ENCODE data around the gene MCF2L. TPM values are rescaled to one million over a fixed set of nuclear protein-coding genes. Genes with fewer than 3 reads are reported as not detected.

The MCF2L gene
- total RNA-seq, 4 donors from 2014 or later: 18.4 to 173 (median 57.6) TPM

DNA sequence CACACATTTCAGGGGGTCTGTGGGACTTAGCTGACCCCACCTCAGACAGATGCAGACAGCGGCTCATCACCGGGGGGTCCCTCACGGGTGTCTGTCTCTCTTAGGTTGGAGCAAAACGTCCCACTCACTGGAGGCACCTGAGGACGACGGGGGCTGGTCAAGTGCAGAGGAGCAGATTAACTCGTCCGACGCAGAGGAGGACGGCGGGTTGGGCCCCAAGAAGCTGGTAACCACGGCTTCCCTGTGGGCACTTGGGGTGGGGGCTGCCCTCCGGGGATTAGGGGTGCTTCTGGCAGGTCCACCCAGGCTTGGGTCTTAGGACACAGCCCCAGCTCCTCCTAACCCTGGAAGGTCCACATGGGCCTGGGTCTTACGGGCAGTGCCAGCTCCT is 125.4 kb downstream of the MCF2L start:
- TF ChIP-seq, protein P1, sequence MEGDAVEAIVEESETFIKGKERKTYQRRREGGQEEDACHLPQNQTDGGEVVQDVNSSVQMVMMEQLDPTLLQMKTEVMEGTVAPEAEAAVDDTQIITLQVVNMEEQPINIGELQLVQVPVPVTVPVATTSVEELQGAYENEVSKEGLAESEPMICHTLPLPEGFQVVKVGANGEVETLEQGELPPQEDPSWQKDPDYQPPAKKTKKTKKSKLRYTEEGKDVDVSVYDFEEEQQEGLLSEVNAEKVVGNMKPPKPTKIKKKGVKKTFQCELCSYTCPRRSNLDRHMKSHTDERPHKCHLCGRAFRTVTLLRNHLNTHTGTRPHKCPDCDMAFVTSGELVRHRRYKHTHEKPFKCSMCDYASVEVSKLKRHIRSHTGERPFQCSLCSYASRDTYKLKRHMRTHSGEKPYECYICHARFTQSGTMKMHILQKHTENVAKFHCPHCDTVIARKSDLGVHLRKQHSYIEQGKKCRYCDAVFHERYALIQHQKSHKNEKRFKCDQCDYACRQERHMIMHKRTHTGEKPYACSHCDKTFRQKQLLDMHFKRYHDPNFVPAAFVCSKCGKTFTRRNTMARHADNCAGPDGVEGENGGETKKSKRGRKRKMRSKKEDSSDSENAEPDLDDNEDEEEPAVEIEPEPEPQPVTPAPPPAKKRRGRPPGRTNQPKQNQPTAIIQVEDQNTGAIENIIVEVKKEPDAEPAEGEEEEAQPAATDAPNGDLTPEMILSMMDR (IDR thresholded peaks at IDR 0.05; ENCODE audit: low read depth): no peak

- TF ChIP-seq, protein P1 (IDR thresholded peaks at IDR 0.05; ENCODE audit: low read depth): no peak
Measured at GRCh38 chr13:113095146-113096051, 126.4 kb downstream of the MCF2L start.

GRCh38 chr13:113096052-113096744 is 127.2 kb downstream of the MCF2L start:
- TF ChIP-seq, protein P1 (IDR thresholded peaks at IDR 0.05; ENCODE audit: low read depth): no peak

DNA sequence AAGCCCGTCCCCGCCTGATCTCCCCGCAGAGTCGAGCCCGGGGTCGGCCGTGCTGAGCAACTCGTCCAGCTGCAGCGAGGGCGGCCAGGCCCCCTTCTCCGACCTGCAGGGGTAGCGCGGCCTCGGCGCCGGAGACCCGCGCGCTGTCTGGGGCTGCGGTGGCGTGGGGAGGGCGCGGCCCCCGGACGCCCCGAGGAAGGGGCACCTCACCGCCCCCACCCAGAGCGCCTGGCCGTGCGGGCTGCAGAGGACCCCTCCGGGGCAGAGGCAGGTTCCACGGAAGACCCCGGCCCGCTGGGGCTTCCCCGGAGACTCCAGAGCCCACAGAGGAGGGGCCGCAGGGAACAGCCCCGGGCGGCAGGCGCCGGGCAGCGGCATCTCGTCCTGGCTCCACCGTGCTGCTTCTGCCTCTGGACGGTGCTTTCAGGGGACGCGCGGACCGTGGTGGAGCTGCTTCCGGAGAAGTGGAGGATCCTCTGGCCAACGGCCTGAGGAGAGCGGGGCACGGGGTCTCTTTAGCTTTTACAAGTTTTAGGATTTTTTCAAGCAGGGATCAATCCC is 127.8 kb downstream of the MCF2L start:
- TF ChIP-seq, protein P1 (IDR thresholded peaks at IDR 0.05; ENCODE audit: low read depth): no peak

DNA sequence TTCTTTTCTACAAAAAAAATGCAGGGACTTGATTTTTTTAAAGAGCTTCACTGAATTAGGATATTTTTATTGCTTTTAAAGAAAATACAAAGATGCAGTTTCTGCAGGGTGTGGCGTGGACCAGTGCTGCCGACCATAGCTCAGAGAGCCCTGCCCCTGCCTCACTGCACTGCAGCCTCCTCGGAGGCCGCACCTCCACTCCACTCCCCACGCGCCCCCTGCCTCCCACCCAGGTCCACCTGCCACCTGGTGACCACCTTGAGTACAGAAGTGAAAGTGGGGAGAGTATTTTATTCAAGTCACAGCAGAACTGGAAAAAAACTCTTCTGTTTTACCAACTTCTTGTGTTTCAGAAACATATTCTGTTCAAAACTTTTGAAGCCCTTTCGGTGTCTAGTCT is 128.6 kb downstream of the MCF2L start:
- TF ChIP-seq, protein P1 (IDR thresholded peaks at IDR 0.05; ENCODE audit: low read depth): no peak

- TF ChIP-seq, protein P1 (IDR thresholded peaks at IDR 0.05; ENCODE audit: low read depth): no peak
Measured at GRCh38 chr13:113098162-113098732, 129.2 kb downstream of the MCF2L start.

DNA sequence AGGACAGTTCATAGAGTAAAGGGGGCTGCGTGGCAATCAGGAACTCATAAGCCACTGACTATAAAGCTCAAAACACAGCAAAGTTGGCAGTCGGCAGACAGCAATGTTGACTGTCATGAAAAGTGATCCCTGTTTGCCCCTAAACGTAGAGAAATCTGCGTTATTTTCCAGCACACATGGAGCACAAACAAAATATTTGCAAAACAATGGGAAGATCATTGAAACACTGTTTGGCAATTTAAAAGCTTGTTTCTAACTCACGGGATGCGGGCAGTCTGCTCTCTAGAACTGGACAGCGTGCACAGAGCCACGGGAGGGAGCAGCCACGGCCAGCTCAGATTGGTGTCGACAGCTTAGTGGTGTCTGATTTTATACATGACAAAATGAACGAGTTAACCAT is 130.1 kb downstream of the MCF2L start:
- TF ChIP-seq, protein P1 (IDR thresholded peaks at IDR 0.05; ENCODE audit: low read depth): no peak
